HepG2 (cell line): ENCODE measurements around the gene IGF2. TPM values are rescaled to one million over a fixed set of nuclear protein-coding genes. Genes with fewer than 3 reads are reported as not detected.
A peak's percentile ranks its signal among the peaks of the same experiment; 100 is the strongest.

Experiments used
- NR3C1 ChIP-seq: sonication (generic); formaldehyde crosslinking; IDR thresholded peaks from 2 replicates; pipeline ENCODE4 v1.4.0; 2020; ENCODE audit warnings: missing genetic modification reagents
- SNRNP70 ChIP-seq: fragments of 200-400 bp; formaldehyde crosslinking; IDR thresholded peaks from 2 replicates; pipeline ENCODE4 v1.6.1; 2017; ENCODE audit warnings: mild to moderate bottlenecking, low read depth, low read length, moderate library complexity
- ZFP37 ChIP-seq: sonication (generic); formaldehyde crosslinking; IDR thresholded peaks from 2 replicates; pipeline ENCODE4 v1.4.0; 2020; ENCODE audit warnings: missing genetic modification reagents, borderline replicate concordance
- ZNF282 ChIP-seq: fragments of 450-650 bp; IDR thresholded peaks from 2 replicates; pipeline ENCODE4 v1.6.1; 2018; ENCODE audit not compliant: partially characterized antibody
- ZNF484 ChIP-seq: sonication (generic); formaldehyde crosslinking; IDR thresholded peaks from 2 replicates; pipeline ENCODE4 v1.5.1; 2020; ENCODE audit warnings: mild to moderate bottlenecking, low read depth, missing genetic modification reagents, borderline replicate concordance
- ZNF574 ChIP-seq: sonication (generic); formaldehyde crosslinking; IDR thresholded peaks from 2 replicates; pipeline ENCODE4 v1.4.0; 2020; ENCODE audit warnings: missing genetic modification reagents
- ZNF598 ChIP-seq: sonication (generic); formaldehyde crosslinking; IDR thresholded peaks from 2 replicates; pipeline ENCODE4 v1.5.1; 2020; ENCODE audit warnings: mild to moderate bottlenecking, missing genetic modification reagents, borderline replicate concordance
- ZNF770 ChIP-seq: sonication (generic); formaldehyde crosslinking; IDR thresholded peaks from 2 replicates; pipeline ENCODE4 v1.5.0; 2020; ENCODE audit warnings: mild to moderate bottlenecking, missing genetic modification reagents
- polyA plus RNA-seq, 8 experiments: library from polyadenylated mRNA; depleted of rRNA in 3 of 8; stranded (reverse) in 7 of 8; unstranded in 1 of 8; fragments of >200 nt; fragmentation: Illumina TruSeq in 4 of 8; extraction: Trizol in 4 of 8; gene quantifications; 2 replicates each; pipeline versions ENCODE4 v1.2.1 to v1.2.3, GENCODE V29; 2011 to 2016; ENCODE audit warnings: low read depth in 4 of 8, missing spikeins in 1 of 8, mixed read lengths in 1 of 8; ENCODE audit not compliant: insufficient read depth in 1 of 8
- total RNA-seq, 5 experiments: library from RNA; depleted of rRNA; stranded (reverse); fragments of >200 nt; fragmentation: Illumina TruSeq; extraction: Trizol; gene quantifications; 2 replicates each; pipeline ENCODE4 v1.2.3, GENCODE V29; 2016; ENCODE audit warnings: low read depth in 1 of 5
- TF ChIP-seq, protein P1 (sequence below): sonication (generic); formaldehyde crosslinking; IDR thresholded peaks from one replicate; pipeline ENCODE4 v1.5.1; 2020; ENCODE audit warnings: mild to moderate bottlenecking, missing genetic modification reagents; ENCODE audit errors: not compliant biosample characterization
- TF ChIP-seq, protein P2 (sequence below): IDR thresholded peaks from 2 replicates; pipeline ENCODE4 v1.4.0; 2020; ENCODE audit warnings: mild to moderate bottlenecking, missing genetic modification reagents

IGF2 gene
- total and polyA plus RNA-seq, 2 of the 13 experiments (the other 11 are each of a cell fraction or from before 2014, with no cell fraction given), result 79.1 to 254 TPM

- TF ChIP-seq, protein P1, sequence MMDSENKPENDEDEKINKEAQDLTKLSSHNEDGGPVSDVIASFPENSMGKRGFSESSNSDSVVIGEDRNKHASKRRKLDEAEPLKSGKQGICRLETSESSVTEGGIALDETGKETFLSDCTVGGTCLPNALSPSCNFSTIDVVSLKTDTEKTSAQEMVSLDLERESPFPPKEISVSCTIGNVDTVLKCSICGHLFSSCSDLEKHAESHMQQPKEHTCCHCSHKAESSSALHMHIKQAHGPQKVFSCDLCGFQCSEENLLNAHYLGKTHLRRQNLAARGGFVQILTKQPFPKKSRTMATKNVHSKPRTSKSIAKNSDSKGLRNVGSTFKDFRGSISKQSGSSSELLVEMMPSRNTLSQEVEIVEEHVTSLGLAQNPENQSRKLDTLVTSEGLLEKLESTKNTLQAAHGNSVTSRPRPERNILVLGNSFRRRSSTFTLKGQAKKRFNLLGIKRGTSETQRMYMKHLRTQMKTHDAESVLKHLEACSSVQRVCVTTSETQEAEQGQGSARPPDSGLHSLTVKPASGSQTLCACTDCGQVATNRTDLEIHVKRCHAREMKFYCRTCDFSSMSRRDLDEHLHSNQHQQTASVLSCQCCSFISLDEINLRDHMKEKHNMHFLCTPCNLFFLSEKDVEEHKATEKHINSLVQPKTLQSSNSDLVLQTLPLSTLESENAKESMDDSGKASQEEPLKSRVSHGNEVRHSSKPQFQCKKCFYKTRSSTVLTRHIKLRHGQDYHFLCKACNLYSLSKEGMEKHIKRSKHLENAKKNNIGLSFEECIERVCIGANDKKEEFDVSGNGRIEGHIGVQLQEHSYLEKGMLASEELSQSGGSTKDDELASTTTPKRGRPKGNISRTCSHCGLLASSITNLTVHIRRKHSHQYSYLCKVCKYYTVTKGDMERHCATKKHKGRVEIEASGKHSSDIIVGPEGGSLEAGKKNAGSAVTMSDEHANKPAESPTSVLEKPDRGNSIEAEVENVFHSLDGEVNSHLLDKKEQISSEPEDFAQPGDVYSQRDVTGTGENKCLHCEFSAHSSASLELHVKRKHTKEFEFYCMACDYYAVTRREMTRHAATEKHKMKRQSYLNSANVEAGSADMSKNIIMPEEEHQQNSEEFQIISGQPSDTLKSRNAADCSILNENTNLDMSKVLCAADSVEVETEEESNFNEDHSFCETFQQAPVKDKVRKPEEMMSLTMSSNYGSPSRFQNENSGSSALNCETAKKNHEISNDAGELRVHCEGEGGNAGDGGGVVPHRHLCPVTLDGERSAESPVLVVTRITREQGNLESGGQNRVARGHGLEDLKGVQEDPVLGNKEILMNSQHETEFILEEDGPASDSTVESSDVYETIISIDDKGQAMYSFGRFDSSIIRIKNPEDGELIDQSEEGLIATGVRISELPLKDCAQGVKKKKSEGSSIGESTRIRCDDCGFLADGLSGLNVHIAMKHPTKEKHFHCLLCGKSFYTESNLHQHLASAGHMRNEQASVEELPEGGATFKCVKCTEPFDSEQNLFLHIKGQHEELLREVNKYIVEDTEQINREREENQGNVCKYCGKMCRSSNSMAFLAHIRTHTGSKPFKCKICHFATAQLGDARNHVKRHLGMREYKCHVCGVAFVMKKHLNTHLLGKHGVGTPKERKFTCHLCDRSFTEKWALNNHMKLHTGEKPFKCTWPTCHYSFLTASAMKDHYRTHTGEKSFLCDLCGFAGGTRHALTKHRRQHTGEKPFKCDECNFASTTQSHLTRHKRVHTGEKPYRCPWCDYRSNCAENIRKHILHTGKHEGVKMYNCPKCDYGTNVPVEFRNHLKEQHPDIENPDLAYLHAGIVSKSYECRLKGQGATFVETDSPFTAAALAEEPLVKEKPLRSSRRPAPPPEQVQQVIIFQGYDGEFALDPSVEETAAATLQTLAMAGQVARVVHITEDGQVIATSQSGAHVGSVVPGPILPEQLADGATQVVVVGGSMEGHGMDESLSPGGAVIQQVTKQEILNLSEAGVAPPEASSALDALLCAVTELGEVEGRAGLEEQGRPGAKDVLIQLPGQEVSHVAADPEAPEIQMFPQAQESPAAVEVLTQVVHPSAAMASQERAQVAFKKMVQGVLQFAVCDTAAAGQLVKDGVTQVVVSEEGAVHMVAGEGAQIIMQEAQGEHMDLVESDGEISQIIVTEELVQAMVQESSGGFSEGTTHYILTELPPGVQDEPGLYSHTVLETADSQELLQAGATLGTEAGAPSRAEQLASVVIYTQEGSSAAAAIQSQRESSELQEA (CRISPR knock-in tag), result no peak
- no peak for TF ChIP-seq ZNF598 (CRISPR knock-in tag)
- TF ChIP-seq ZNF574 (CRISPR knock-in tag), result 0 out of 2 replicates have a peak, but pooled peaks have one; percentile 44
- TF ChIP-seq, protein P2, sequence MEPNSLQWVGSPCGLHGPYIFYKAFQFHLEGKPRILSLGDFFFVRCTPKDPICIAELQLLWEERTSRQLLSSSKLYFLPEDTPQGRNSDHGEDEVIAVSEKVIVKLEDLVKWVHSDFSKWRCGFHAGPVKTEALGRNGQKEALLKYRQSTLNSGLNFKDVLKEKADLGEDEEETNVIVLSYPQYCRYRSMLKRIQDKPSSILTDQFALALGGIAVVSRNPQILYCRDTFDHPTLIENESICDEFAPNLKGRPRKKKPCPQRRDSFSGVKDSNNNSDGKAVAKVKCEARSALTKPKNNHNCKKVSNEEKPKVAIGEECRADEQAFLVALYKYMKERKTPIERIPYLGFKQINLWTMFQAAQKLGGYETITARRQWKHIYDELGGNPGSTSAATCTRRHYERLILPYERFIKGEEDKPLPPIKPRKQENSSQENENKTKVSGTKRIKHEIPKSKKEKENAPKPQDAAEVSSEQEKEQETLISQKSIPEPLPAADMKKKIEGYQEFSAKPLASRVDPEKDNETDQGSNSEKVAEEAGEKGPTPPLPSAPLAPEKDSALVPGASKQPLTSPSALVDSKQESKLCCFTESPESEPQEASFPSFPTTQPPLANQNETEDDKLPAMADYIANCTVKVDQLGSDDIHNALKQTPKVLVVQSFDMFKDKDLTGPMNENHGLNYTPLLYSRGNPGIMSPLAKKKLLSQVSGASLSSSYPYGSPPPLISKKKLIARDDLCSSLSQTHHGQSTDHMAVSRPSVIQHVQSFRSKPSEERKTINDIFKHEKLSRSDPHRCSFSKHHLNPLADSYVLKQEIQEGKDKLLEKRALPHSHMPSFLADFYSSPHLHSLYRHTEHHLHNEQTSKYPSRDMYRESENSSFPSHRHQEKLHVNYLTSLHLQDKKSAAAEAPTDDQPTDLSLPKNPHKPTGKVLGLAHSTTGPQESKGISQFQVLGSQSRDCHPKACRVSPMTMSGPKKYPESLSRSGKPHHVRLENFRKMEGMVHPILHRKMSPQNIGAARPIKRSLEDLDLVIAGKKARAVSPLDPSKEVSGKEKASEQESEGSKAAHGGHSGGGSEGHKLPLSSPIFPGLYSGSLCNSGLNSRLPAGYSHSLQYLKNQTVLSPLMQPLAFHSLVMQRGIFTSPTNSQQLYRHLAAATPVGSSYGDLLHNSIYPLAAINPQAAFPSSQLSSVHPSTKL, result no peak; the same call in 1 of the 2 replicates
- no peak for TF ChIP-seq SNRNP70
- TF ChIP-seq ZNF484 (CRISPR knock-in tag), result no peak; the same call in 1 of the 2 replicates
- no peak for TF ChIP-seq ZNF282
- peak; percentile 26; the same call in 1 of the 2 replicates for TF ChIP-seq ZFP37 (CRISPR knock-in tag)
- no peak for TF ChIP-seq ZNF770
- no peak for TF ChIP-seq NR3C1 (CRISPR knock-in tag)
These were observed 10.5 kb downstream of the IGF2 start (continued) for GRCh38 chr11:2128511-2129307.
